SW480 (cell line): Measurements from ENCODE around the gene SCMH1.
"Not testable (repeated sequence)": the region's sequence is repeated elsewhere in the genome, so short reads cannot be mapped to it uniquely, and the experiment has no call there.

Source experiments
- DNase-seq: peaks from one replicate; pipeline ENCODE4 v3.0.0-alpha.2; 2016; ENCODE audit warnings: low spot score

Gene SCMH1

GRCh38 chr1:41249319-41249718, 7.2 kb upstream of the SCMH1 start:
- DNase-seq = no peak

- DNase-seq = no peak
These were observed 4.5 kb upstream of the SCMH1 start for GRCh38 chr1:41246568-41246967.

- no peak for DNase-seq
These were observed 3.6 kb upstream of the SCMH1 start for GRCh38 chr1:41245659-41246058.

GRCh38 chr1:41243079-41243385, 926 bp upstream of the SCMH1 start:
- no peak for DNase-seq

GRCh38 chr1:41242342-41243078, 404 bp upstream of the SCMH1 start:
- peak; percentile 12 for DNase-seq

GRCh38 chr1:41241354-41241748, 755 bp downstream of the SCMH1 start:
- peak; percentile 59 for DNase-seq

- DNase-seq = peak; percentile 8
These were observed 1.2 kb downstream of the SCMH1 start for GRCh38 chr1:41240781-41241353.

- DNase-seq = peak; percentile 25
These were observed 2.0 kb downstream of the SCMH1 start for GRCh38 chr1:41239988-41240610.

GRCh38 chr1:41238311-41238988, 3.7 kb downstream of the SCMH1 start:
- DNase-seq = peak; percentile 39

GRCh38 chr1:41236781-41237180, 5.3 kb downstream of the SCMH1 start:
- no peak for DNase-seq

- DNase-seq = no peak
These were observed 6.2 kb downstream of the SCMH1 start for GRCh38 chr1:41235893-41236292.

- DNase-seq = no peak
These were observed 8.4 kb downstream of the SCMH1 start for GRCh38 chr1:41233708-41234107.

GRCh38 chr1:41232305-41232704, 9.8 kb downstream of the SCMH1 start:
- DNase-seq = no peak

GRCh38 chr1:41230656-41231055, 11.4 kb downstream of the SCMH1 start:
- DNase-seq = no peak

- DNase-seq = not testable (repeated sequence)
These were observed 12.9 kb downstream of the SCMH1 start for GRCh38 chr1:41229219-41229618.

GRCh38 chr1:41226815-41227434, 15.2 kb downstream of the SCMH1 start:
- DNase-seq = no peak

- no peak for DNase-seq
These were observed 16.6 kb downstream of the SCMH1 start for GRCh38 chr1:41225495-41225894.

- DNase-seq = no peak
These were observed 19.6 kb downstream of the SCMH1 start for GRCh38 chr1:41222496-41222895.

GRCh38 chr1:41221995-41222394, 20.1 kb downstream of the SCMH1 start:
- no peak for DNase-seq

- DNase-seq = no peak
These were observed 24.0 kb downstream of the SCMH1 start for GRCh38 chr1:41218152-41218551.

GRCh38 chr1:41217441-41217840, 24.7 kb downstream of the SCMH1 start:
- no peak for DNase-seq

GRCh38 chr1:41215623-41216022, 26.5 kb downstream of the SCMH1 start:
- DNase-seq = no peak

- no peak for DNase-seq
These were observed 28.8 kb downstream of the SCMH1 start for GRCh38 chr1:41213341-41213740.
